A549 (cell line): ENCODE results near the gene FAM180A. TPM values are rescaled to one million over a fixed set of nuclear protein-coding genes. Genes with fewer than 3 reads are reported as not detected.

Source experiments
- ATAC-seq, 2 experiments: fragments of 200-7000 bp in 1 of 2; fragments of >200 bp in 1 of 2; cut with Nextera tagmentation in 1 of 2; cut with Tn5 transposase in 1 of 2; 3 replicates each; pipeline versions ENCODE4 v1.8.0 to v1.9.1; 2018 to 2020; ENCODE audit warnings: mild to moderate bottlenecking in 1 of 2, moderate library complexity in 1 of 2
- CTCF ChIA-PET: fragments of 300-600 bp; sonication (Branson Sonifier 250); formaldehyde crosslinking; extraction: SDS; loops from one replicate; lab custom pipeline; 2021; ENCODE audit warnings: antibody characterized with exemption, inconsistent platforms; lab: Yijun Ruan, JAX
- POLR2A ChIA-PET: fragments of 350-600 bp; formaldehyde crosslinking; extraction: SDS; loops from one replicate; lab custom pipeline; 2021; ENCODE audit warnings: antibody characterized with exemption, inconsistent platforms; lab: Yijun Ruan, JAX
- DNase-seq, 2 experiments: peaks; one replicate each; pipeline versions ENCODE4 v3.0.0 to v3.0.0-alpha.2; 2011 to 2016; ENCODE audit warnings: low read depth in 1 of 2, low spot score in 1 of 2
- FAIRE-seq: peaks from 2 replicates; lab custom pipeline; 2011; peaks lifted over from hg19 to GRCh38; lab: Jason Lieb, UNC
- H3K27ac ChIP-seq, 2 experiments: fragments of >200 bp; sonication (Bioruptor Twin); formaldehyde crosslinking; 3 replicates each; pipeline ENCODE4 v1.5.1; 2016 to 2017
- H3K4me1 ChIP-seq: fragments of >200 bp; sonication (Bioruptor Twin); formaldehyde crosslinking; 3 replicates; pipeline ENCODE4 v1.6.1; 2016
- H3K4me2 ChIP-seq: fragments of >200 bp; sonication (Bioruptor Twin); formaldehyde crosslinking; 3 replicates; pipeline ENCODE4 v1.6.1; 2016
- H3K4me3 ChIP-seq: fragments of >200 bp; sonication (Bioruptor Twin); formaldehyde crosslinking; 3 replicates; pipeline ENCODE4 v1.5.1; 2016
- H3K9me3 ChIP-seq: fragments of >200 bp; sonication (Bioruptor Twin); formaldehyde crosslinking; 3 replicates; pipeline ENCODE4 v1.6.1; 2016
- CBX2 ChIP-seq: fragments of 200-600 bp; sonication (generic); IDR thresholded peaks from 2 replicates; pipeline ENCODE4 v1.6.1; 2016; ENCODE audit warnings: low read depth, mild to moderate bottlenecking, borderline replicate concordance
- CHD2 ChIP-seq: fragments of 150-350 bp; IDR thresholded peaks from 2 replicates; pipeline ENCODE4 v1.6.1; 2014; ENCODE audit warnings: low read length; ENCODE audit not compliant: partially characterized antibody
- EP300 ChIP-seq, 2 experiments: fragments of >200 bp; sonication (Bioruptor Twin); formaldehyde crosslinking; IDR thresholded peaks; 2 replicates in 1 of 2; 3 replicates in 1 of 2; pipeline ENCODE4 v1.6.1; 2016 to 2017
- ESRRA ChIP-seq: fragments of 150-350 bp; IDR thresholded peaks from 2 replicates; pipeline ENCODE4 v1.6.1; 2014; ENCODE audit warnings: mild to moderate bottlenecking, low read length, borderline replicate concordance
- FOSB ChIP-seq: fragments of 250-450 bp; sonication (Bioruptor Pico); IDR thresholded peaks from 2 replicates; pipeline ENCODE4 v1.5.0; 2020; ENCODE audit warnings: mild to moderate bottlenecking, moderate library complexity
- FOSL2 ChIP-seq, 2 experiments: fragments of 450-650 bp in 1 of 2; fragments of >200 bp in 1 of 2; sonication (Bioruptor Twin) in 1 of 2; formaldehyde crosslinking; IDR thresholded peaks; 2 replicates each; pipeline versions ENCODE4 v1.5.0 to v1.6.1; 2016 to 2020; ENCODE audit warnings: mild to moderate bottlenecking in 1 of 2, moderate library complexity in 1 of 2
- FOXS1 ChIP-seq: fragments of 250-450 bp; sonication (Bioruptor Pico); IDR thresholded peaks from 2 replicates; pipeline ENCODE4 v1.5.0; 2020; ENCODE audit warnings: mild to moderate bottlenecking, moderate library complexity
- HOXA7 ChIP-seq: fragments of 250-450 bp; sonication (Bioruptor Pico); IDR thresholded peaks from 2 replicates; pipeline ENCODE4 v1.5.0; 2020; ENCODE audit warnings: mild to moderate bottlenecking, moderate library complexity
- JUN ChIP-seq, 2 experiments: fragments of >200 bp; sonication (Bioruptor Twin); formaldehyde crosslinking; IDR thresholded peaks; 2 replicates in 1 of 2; 3 replicates in 1 of 2; pipeline ENCODE4 v1.6.1; 2016 to 2017
- JUNB ChIP-seq: fragments of >200 bp; sonication (Bioruptor Twin); formaldehyde crosslinking; IDR thresholded peaks from 2 replicates; pipeline ENCODE4 v1.6.1; 2016
- MAZ ChIP-seq: fragments of 150-350 bp; IDR thresholded peaks from 2 replicates; pipeline ENCODE4 v1.6.1; 2014; ENCODE audit warnings: antibody characterized with exemption, low read depth, low read length, borderline replicate concordance
- MYC ChIP-seq: IDR thresholded peaks from 2 replicates; pipeline ENCODE4 v1.6.1; 2012; ENCODE audit warnings: mild to moderate bottlenecking, inconsistent platforms, low read length, improper control_type of control experiment, borderline replicate concordance
- NFE2L2 ChIP-seq: fragments of 150-350 bp; conservative IDR thresholded peaks from 2 replicates; pipeline ENCODE4 v1.6.1; 2014; ENCODE audit warnings: low read length
- NPAS2 ChIP-seq: fragments of 250-450 bp; sonication (Bioruptor Pico); IDR thresholded peaks from 2 replicates; pipeline ENCODE4 v1.8.0; 2022; ENCODE audit warnings: mild to moderate bottlenecking, moderate library complexity, borderline replicate concordance
- PHF8 ChIP-seq: fragments of 200-600 bp; sonication (generic); IDR thresholded peaks from 2 replicates; pipeline ENCODE4 v1.6.1; 2016; ENCODE audit warnings: low read depth, mild to moderate bottlenecking, antibody characterized with exemption, moderate library complexity, borderline replicate concordance
- POLR2A ChIP-seq: IDR thresholded peaks from 2 replicates; pipeline ENCODE4 v1.6.1; 2012; ENCODE audit warnings: mild to moderate bottlenecking, low read length
- POLR2AphosphoS2 ChIP-seq: conservative IDR thresholded peaks from 2 replicates; pipeline ENCODE4 v1.6.1; 2012; ENCODE audit warnings: low read length, improper control_type of control experiment, inconsistent platforms
- REST ChIP-seq: fragments of 200-600 bp; sonication (generic); IDR thresholded peaks from 2 replicates; pipeline ENCODE4 v1.6.1; 2016; ENCODE audit warnings: antibody characterized with exemption, mild to moderate bottlenecking, moderate library complexity
- SREBF2 ChIP-seq: fragments of 450-650 bp; IDR thresholded peaks from 2 replicates; pipeline ENCODE4 v1.6.1; 2014; ENCODE audit warnings: mild to moderate bottlenecking, moderate library complexity
- ZFP36 ChIP-seq: fragments of 450-650 bp; IDR thresholded peaks from 2 replicates; pipeline ENCODE4 v1.6.1; 2014; ENCODE audit warnings: borderline replicate concordance; ENCODE audit not compliant: partially characterized antibody
- WGBS: methylation state at CpG from one replicate; pipeline ENCODE4 v1.1.6; 2017; ENCODE audit errors: missing lambda C conversion rate; 5-methylcytosine and 5-hydroxymethylcytosine counted together
- polyA plus RNA-seq, 4 experiments: library from polyadenylated mRNA; depleted of rRNA in 3 of 4; stranded (reverse); fragments of >200 nt; fragmentation: RNase III in 1 of 4; extraction: RNeasy Plus Mini Kit Qiagen cat#74134 plus additional on column Dnase treatment in 1 of 4; gene quantifications; 2 replicates in 3 of 4; 3 replicates in 1 of 4; pipeline ENCODE4 v1.2.3, GENCODE V29; 2011 to 2017
- TF ChIP-seq, protein P1 (sequence below): IDR thresholded peaks from 2 replicates; pipeline ENCODE4 v1.6.1; 2012; ENCODE audit warnings: low read depth, borderline replicate concordance
- TF ChIP-seq, protein P2 (sequence below): fragments of 250-450 bp; sonication (Bioruptor Pico); IDR thresholded peaks from 2 replicates; pipeline ENCODE4 v1.5.0; 2021; ENCODE audit warnings: mild to moderate bottlenecking, moderate library complexity, borderline replicate concordance
- TF ChIP-seq, protein P3 (sequence below): fragments of >200 bp; sonication (Bioruptor Twin); formaldehyde crosslinking; IDR thresholded peaks from 2 replicates; pipeline ENCODE4 v1.6.1; 2016
- TF ChIP-seq, protein P4 (sequence below): fragments of 150-350 bp; IDR thresholded peaks from 2 replicates; pipeline ENCODE4 v1.6.1; 2014; ENCODE audit warnings: low read depth, mild to moderate bottlenecking, low read length

FAM180A gene
- polyA plus RNA-seq, 2 of the 4 experiments (the other 2 are of a cell fraction): not detected

- WGBS: 93% methylated on average over 2 of the region's 2 CpGs
- ATAC-seq (no peak), DNase-seq (no peak), FAIRE-seq (no peak)
- H3K4me3 ChIP-seq: no peak overlapping the region
- H3K4me1 ChIP-seq: peaks cover 20% of the 10 kb centered on the region
- ChIA-PET POLR2A (no interaction called here), CTCF (interaction anchor here (1.0 kb wide), 1 partner anchor 10 kb away, joined by 3 read pairs; no protein-coding TSS in a partner anchor)
- H3K4me2 ChIP-seq: no peak overlapping the region
- TF ChIP-seq NPAS2 (CRISPR knock-in tag) (no peak), MYC (no peak), JUNB (no peak), REST (no peak), HOXA7 (no peak), CBX2 (no peak), FOSB (CRISPR knock-in tag) (no peak), JUN (IDR thresholded peaks at IDR 0.05) (no peak)
- TF ChIP-seq, protein P1, sequence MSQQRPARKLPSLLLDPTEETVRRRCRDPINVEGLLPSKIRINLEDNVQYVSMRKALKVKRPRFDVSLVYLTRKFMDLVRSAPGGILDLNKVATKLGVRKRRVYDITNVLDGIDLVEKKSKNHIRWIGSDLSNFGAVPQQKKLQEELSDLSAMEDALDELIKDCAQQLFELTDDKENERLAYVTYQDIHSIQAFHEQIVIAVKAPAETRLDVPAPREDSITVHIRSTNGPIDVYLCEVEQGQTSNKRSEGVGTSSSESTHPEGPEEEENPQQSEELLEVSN: no peak
- peaks cover 19% of the 10 kb centered on the region for H3K9me3 ChIP-seq
- H3K27ac ChIP-seq: no peak overlapping the region
Measured at GRCh38 chr7:135775230-135775629, 26.6 kb upstream of the FAM180A start.

DNA sequence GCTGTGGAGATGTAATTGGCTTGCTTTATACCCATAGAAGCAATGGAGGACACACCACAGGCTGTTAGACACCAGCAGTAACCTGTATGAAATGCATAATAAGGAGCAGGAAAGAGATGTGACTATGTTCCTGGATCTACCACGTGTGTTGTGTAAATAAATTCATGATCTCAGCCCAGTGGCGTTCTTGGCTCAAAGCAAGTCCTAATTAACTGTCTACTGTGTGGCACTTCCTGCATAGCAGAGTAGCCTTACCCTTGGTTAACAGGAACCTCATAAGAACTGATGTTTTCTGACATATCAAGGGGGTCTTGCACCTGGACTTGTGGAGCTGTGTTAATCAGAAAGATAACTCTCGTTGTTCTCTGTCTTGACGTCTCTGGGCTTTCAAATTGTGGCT, 25.7 kb upstream of the FAM180A start:
- CTCF ChIA-PET: interaction anchor here (0.6 kb wide), 1 partner anchor 500 kb away, joined by 3 read pairs; no protein-coding TSS in a partner anchor
- ATAC-seq (peak; percentile 90 to 91), DNase-seq (peak; percentile 52 to 74), FAIRE-seq (no peak)
- POLR2A ChIA-PET: no interaction called here
- H3K27ac ChIP-seq: peak overlapping the region in 1 of 2 experiments; percentile 11; a peak in 1 of 6 replicates
- H3K4me2 ChIP-seq: peak overlapping the region; percentile 38
- 31% methylated on average over 4 of the region's 4 CpGs for WGBS
- H3K9me3 ChIP-seq: peaks cover 18% of the 10 kb centered on the region
- no peak overlapping the region for H3K4me3 ChIP-seq
- no peak for TF ChIP-seq POLR2A
- no peak for TF ChIP-seq FOSL2 (IDR thresholded peaks at IDR 0.05)
- TF ChIP-seq FOSL2 (CRISPR knock-in tag; IDR thresholded peaks at IDR 0.05): 0 out of 2 replicates have a peak, but pooled peaks have one; percentile 6
- TF ChIP-seq, all 56 proteins: peak for 1
- H3K4me1 ChIP-seq: peaks cover 20% of the 10 kb centered on the region

DNA sequence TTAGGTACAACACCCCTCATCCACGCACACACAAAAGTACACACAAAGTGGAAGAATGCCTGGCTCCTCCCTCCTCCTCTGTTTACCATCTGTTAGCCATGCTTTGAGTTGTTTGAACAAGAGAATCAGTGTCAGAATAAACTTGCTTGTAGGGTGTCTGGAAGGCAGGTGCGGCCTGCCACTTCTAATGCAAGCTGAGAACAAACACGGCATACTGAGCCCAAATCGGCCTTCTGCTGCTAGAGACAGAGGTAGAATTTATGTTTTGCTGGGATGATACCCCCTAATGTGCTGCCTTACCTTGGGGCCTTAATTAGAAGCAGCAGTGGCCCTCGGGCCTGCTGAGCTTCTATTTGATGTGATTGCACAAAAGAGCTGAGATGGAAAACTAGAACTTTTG, 24.9 kb upstream of the FAM180A start:
- no peak overlapping the region; a peak in 1 of 6 replicates for H3K27ac ChIP-seq
- CTCF ChIA-PET: interaction anchor here (1.3 to 2.0 kb wide), 2 partner anchors 19 to 28 kb away, joined by 4 to 11 read pairs; no protein-coding TSS in a partner anchor
- TF ChIP-seq FOXS1 (CRISPR knock-in tag) (no peak), NFE2L2 (no peak), CHD2 (no peak), SREBF2 (no peak), MYC (no peak), EP300 (IDR thresholded peaks at IDR 0.05) (no peak), MAZ (no peak), PHF8 (no peak), FOSL2 (IDR thresholded peaks at IDR 0.05) (no peak), FOSL2 (CRISPR knock-in tag; IDR thresholded peaks at IDR 0.05) (no peak), ESRRA (no peak), ZFP36 (no peak), POLR2AphosphoS2 (no peak)
- TF ChIP-seq, protein P2, sequence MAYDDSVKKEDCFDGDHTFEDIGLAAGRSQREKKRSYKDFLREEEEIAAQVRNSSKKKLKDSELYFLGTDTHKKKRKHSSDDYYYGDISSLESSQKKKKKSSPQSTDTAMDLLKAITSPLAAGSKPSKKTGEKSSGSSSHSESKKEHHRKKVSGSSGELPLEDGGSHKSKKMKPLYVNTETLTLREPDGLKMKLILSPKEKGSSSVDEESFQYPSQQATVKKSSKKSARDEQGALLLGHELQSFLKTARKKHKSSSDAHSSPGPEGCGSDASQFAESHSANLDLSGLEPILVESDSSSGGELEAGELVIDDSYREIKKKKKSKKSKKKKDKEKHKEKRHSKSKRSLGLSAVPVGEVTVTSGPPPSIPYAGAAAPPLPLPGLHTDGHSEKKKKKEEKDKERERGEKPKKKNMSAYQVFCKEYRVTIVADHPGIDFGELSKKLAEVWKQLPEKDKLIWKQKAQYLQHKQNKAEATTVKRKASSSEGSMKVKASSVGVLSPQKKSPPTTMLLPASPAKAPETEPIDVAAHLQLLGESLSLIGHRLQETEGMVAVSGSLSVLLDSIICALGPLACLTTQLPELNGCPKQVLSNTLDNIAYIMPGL (CRISPR knock-in tag): no peak
- TF ChIP-seq, protein P3, sequence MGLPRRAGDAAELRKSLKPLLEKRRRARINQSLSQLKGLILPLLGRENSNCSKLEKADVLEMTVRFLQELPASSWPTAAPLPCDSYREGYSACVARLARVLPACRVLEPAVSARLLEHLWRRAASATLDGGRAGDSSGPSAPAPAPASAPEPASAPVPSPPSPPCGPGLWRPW: no peak
- TF ChIP-seq, protein P4, sequence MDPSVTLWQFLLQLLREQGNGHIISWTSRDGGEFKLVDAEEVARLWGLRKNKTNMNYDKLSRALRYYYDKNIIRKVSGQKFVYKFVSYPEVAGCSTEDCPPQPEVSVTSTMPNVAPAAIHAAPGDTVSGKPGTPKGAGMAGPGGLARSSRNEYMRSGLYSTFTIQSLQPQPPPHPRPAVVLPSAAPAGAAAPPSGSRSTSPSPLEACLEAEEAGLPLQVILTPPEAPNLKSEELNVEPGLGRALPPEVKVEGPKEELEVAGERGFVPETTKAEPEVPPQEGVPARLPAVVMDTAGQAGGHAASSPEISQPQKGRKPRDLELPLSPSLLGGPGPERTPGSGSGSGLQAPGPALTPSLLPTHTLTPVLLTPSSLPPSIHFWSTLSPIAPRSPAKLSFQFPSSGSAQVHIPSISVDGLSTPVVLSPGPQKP: no peak

More for the DNA sequence above, 24.9 kb upstream of the FAM180A start:
- H3K4me1 ChIP-seq: peaks cover 20% of the 10 kb centered on the region
- DNase-seq (peak in 1 of 2 experiments; percentile 14), ATAC-seq (peak in 1 of 2 experiments; percentile 32; a peak in 1 of 6 replicates), FAIRE-seq (no peak)
- POLR2A ChIA-PET: no interaction called here
- H3K4me3 ChIP-seq: no peak overlapping the region
- WGBS: 18% methylated on average over 5 of the region's 5 CpGs
- peak overlapping the region; percentile 38 for H3K4me2 ChIP-seq
- H3K9me3 ChIP-seq: peaks cover 10% of the 10 kb centered on the region
